T1000 (cell line): ENCODE data around the gene TUG1.

Source experiments
- DNase-seq: peaks from one replicate; lab custom pipeline; 2025; ENCODE audit warnings: mixed read lengths; lab: John Stamatoyannopoulos, UW

TUG1 gene

DNA sequence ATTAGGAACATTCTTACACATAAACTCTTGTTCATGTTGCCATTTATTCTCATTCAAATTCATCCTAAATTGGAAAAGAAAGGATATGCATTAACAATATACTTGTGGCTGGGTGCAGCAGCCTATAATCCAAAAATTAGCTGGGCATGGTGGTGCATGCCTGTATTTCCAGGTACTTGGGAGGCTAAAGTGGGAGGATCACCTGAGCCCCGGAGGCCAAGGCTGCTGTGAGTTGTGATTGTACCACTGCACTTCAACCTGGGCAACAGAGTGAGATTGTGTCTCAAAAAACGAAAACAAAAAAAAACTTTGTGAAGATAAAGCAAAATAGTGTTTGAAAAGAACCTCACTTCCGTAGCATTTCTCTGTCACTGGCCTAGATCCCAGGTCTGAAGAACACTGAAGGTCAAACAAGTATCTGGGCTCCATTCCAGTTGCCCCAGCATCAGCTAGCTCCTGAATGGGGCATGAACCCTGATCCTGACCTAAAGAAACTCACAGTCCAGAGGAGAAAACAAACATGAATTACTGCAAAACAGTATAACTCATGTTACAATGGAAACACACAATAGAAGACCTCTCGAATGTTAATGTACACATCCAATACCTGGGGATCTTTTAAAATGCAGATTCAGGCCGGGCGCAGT lies 32.2 kb downstream of the TUG1 start:
- DNase-seq: no peak

DNA sequence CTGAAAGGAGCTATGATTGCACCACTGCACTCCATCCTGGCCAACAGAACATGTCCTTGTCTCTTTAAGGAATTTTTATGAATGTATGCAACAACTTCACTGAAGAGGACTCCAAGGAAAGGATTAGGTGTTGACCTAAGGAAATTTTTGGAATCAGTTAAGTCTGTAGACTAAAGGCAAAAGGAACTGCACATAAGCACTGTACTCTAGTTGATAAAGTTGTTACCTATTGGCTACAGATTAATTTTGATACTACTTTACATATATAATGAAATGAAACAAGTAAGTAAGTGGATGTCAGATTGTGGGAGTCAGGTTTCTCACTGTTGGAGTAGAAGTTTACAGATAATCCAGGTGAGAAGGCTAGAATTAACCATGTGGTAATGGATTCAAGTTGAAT lies 36.5 kb downstream of the TUG1 start:
- no peak for DNase-seq

DNA sequence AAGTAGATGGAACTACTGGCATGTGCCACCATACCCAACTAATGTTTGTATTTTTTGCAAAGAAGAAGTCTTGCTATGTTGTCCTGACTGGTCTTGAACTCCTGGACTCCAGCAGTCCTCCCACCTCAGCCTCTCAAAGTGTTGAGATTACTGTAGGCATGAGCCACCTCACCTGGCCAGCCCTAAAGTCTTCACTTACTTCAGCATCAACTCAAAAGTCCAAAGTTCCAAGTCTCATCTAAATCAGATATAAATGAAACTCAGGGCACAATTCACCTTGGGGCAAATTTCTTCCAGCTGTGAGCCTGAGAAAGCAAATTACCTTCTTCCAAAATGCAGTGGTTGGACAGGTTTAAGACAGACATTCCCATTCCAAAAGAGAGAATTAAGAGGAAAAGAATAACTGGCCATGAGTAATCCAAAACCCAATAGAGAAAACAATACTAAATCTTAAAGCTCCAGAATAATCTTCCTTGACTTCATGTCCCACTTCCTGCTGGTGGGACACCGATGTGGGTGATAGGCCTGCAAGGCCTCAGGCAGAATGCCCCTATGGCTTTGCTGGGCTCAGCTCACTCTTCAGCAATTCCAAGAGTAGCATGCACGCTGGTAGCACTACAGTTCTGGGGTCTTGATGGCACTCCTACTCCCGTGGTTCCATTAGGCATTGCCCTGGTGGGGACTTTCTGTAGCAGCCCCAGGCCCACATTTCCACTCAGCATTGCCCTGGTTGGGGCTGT lies 50.3 kb downstream of the TUG1 start:
- no peak for DNase-seq

DNA sequence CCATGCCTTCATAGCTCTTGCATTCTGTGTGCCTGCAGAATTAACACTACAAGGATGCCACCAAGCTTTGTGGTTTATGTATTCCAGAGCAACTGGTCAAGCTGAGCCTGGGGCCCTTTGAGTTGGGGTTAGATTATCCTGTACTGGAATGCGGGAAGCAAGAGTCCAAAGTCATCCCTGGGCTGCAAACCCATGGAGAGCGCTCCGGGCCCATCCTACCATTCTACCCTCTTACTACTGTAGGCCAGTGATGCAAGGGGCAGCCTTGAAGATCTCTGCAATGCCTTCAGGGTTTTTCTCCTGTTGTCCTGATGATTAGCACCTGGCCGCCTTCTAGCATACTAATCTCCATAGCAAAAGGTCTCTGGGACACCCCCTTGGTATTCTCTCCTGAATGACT lies 51.3 kb downstream of the TUG1 start:
- DNase-seq: no peak

DNA sequence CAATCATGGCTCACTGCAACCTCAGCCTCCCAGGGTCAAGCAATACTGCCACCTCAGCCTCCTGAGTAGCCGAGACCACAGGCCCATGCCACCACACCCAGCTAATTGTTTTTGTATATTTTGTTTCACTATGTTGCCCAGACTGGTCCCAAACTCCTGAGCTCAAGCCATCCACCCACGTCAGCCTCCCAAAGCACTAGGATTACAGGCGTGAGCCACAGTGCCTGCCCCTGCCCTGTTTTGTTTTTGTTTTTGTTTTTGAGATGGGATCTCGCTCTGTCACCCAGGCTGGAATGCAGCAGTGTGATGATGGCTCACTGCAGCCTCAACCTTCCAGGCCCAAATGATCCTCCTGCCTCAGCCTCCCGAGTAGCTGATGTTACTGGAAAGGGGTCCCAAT lies 53.5 kb downstream of the TUG1 start:
- no peak for DNase-seq
